Uterus (tissue), 2 donors: Measurements from ENCODE around the gene ZBTB46.

Source experiments
- CTCF ChIP-seq, 4 experiments: fragments of 200-600 bp in 2 of 4; fragments of 450-650 bp in 2 of 4; sonication (generic) in 2 of 4; IDR thresholded peaks; one replicate each; pipeline ENCODE4 v1.5.1; 2016 to 2019; ENCODE audit warnings: antibody characterized with exemption in 4 of 4, mild to moderate bottlenecking in 2 of 4, moderate library complexity in 1 of 4
- POLR2A ChIP-seq, 2 donors: fragments of 450-650 bp; IDR thresholded peaks; one replicate each; pipeline ENCODE4 v1.6.1; 2016; ENCODE audit warnings: antibody characterized with exemption in 2 of 2, mild to moderate bottlenecking in 1 of 2, moderate library complexity in 1 of 2

GRCh38 chr20:63705232-63706026 is 125.6 kb downstream of the ZBTB46 start:
- TF ChIP-seq CTCF (IDR thresholded peaks at IDR 0.05) = no peak
- TF ChIP-seq POLR2A (IDR thresholded peaks at IDR 0.05) = no peak
